Right atrium auricular region (tissue), 2 donors: ENCODE results near the gene KDM4B. TPM values are rescaled to one million over a fixed set of nuclear protein-coding genes. Genes with fewer than 3 reads are reported as not detected.
A peak's percentile ranks its signal among the peaks of the same experiment; 100 is the strongest.
"Not testable (repeated sequence)": the region's sequence is repeated elsewhere in the genome, so short reads cannot be mapped to it uniquely, and the experiment has no call there.

Source experiments
- DNase-seq: peaks from one replicate; pipeline ENCODE4 v3.0.0-alpha.2; 2019; ENCODE audit warnings: low spot score
- H3K27ac ChIP-seq, 2 donors: fragments of 200-600 bp; sonication (generic); 1 replicate in 1 of 2; 2 replicates in 1 of 2; pipeline ENCODE4 v1.5.1; 2016 to 2019
- H3K27me3 ChIP-seq, 2 donors: fragments of 200-600 bp; sonication (generic); one replicate each; pipeline versions ENCODE4 v1.5.1 to v1.6.0; 2017 to 2019
- H3K36me3 ChIP-seq: fragments of 200-600 bp; sonication (generic); one replicate; pipeline ENCODE4 v1.5.1; 2016
- H3K4me1 ChIP-seq, 2 donors: fragments of 200-600 bp; sonication (generic); one replicate each; pipeline versions ENCODE4 v1.5.1 to v1.6.0; 2017 to 2019
- H3K4me3 ChIP-seq, 2 donors: fragments of 200-600 bp; sonication (generic); 1 replicate in 1 of 2; 2 replicates in 1 of 2; pipeline ENCODE4 v1.5.1; 2017 to 2019; ENCODE audit warnings: mild to moderate bottlenecking in 1 of 2, moderate library complexity in 1 of 2
- H3K9me3 ChIP-seq, 2 donors: fragments of 200-600 bp; sonication (generic); one replicate each; pipeline ENCODE4 v1.5.1; 2019
- total RNA-seq, 2 donors: library from RNA; depleted of rRNA; stranded (reverse); fragments of >200 nt; gene quantifications; one replicate each; pipeline ENCODE4 v1.1.0, GENCODE V29; 2016
- TF ChIP-seq, protein P1 (sequence below), 2 donors: fragments of 200-600 bp; sonication (generic); IDR thresholded peaks; one replicate each; pipeline ENCODE4 v1.5.1; 2019; ENCODE audit warnings: antibody characterized with exemption in 2 of 2

The KDM4B gene
- total RNA-seq, 2 donors from 2014 or later = 17.6 to 26.0 TPM

DNA sequence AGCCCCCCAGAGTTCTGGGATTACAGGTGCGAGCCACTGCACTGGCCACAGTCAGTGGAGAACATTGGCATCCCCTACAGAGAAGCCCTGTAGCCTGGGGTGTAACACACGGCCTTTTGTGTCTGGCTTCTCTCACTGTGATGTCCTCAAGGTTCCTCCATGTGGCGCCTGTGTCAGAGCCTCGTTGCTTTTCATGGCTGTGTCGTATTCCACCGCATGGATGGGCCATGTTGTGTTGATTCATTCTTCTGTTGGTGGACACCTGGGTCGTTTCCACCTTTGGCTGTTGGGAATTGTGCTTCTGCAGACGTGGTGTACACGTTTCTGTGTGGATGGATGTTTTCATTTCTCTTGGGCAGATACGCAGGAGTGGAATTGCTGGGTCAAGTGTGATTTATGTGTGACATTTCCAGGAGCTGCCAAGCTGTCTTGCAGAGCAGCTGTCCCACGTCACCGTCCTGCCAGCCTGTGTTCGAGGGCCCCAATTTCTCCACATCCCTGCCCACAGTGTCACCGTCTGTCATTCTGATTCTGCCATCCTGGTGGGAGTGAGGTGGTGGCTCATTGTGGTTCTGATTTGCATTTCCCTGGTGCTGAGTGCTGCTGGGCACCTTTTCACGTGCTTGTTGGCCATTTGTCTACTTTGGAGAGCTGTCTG, 59.4 kb downstream of the KDM4B start:
- peaks cover 0 to 53% of the 10 kb centered on the region in 2 donors for H3K4me1 ChIP-seq
- no peak overlapping the region for H3K4me3 ChIP-seq
- no peaks in the 10 kb centered on the region for H3K9me3 ChIP-seq
- H3K27me3 ChIP-seq = no peaks in the 10 kb centered on the region
- no peak overlapping the region for H3K27ac ChIP-seq
- DNase-seq = no peak
- TF ChIP-seq, protein P1, sequence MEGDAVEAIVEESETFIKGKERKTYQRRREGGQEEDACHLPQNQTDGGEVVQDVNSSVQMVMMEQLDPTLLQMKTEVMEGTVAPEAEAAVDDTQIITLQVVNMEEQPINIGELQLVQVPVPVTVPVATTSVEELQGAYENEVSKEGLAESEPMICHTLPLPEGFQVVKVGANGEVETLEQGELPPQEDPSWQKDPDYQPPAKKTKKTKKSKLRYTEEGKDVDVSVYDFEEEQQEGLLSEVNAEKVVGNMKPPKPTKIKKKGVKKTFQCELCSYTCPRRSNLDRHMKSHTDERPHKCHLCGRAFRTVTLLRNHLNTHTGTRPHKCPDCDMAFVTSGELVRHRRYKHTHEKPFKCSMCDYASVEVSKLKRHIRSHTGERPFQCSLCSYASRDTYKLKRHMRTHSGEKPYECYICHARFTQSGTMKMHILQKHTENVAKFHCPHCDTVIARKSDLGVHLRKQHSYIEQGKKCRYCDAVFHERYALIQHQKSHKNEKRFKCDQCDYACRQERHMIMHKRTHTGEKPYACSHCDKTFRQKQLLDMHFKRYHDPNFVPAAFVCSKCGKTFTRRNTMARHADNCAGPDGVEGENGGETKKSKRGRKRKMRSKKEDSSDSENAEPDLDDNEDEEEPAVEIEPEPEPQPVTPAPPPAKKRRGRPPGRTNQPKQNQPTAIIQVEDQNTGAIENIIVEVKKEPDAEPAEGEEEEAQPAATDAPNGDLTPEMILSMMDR (IDR thresholded peaks at IDR 0.05) = no peak
- peaks cover 7% of the 10 kb centered on the region for H3K36me3 ChIP-seq

DNA sequence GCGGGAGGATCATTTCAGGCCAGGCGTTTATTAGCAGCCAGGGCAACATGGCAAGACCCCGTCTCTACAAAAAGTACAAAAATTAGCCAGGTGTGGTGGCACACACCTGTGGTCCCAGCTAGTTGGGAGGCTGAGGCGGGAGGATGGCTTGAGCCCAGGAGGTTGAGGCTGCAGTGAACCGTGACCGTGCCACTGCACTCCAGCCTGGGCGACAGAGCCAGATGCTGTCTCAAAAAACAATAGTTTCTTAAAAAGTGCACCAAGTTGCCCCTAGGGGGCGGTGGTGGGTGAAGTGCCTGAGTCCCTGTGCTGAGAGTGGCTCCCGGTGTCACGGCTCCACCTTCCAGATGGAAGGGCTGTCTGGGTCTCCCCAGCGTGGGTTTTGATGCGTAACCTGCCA, 60.7 kb downstream of the KDM4B start:
- not testable (repeated sequence) for H3K4me3 ChIP-seq, DNase-seq, H3K27ac ChIP-seq, H3K27me3 ChIP-seq, H3K9me3 ChIP-seq
- Histone ChIP-seq H3K4me1 (peaks cover 0 to 45% of the 10 kb centered on the region in 2 donors), H3K36me3 (peaks cover 19% of the 10 kb centered on the region)
- TF ChIP-seq, protein P1 (IDR thresholded peaks at IDR 0.05) = peak; percentile 42 to 70

DNA sequence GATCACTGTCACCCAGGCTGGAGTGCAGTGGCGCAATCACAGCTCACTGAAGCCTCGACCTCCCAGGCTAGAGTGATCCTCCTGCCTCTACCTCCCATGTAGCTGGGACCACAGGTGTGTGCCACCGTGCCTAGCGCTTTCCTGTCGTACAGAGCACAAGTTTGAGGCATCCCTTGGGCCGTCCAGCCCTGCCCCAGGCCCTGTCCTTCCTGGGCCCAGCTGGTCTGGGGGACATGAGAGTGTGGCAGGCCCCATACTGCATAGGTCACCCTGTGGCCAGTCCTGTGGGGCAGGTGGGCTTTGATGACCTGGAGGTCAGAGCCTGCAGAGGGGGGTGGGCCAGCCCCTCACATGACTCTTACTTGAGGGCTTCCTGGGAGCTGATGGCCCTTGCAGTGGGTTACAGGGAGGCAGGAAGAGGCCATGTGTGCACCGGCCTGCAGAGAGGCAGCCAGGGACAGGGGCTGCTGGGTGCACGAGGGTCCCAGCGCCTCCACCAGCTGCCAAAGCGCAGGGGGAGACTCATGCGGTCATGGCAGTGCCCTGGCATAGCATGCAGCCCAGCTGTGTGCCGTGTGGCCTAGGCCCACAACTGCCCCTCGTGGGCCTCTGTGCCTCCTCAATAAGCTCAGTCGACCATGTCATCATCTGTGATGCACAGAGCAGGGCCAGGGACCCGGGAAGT, 61.4 kb downstream of the KDM4B start:
- H3K27me3 ChIP-seq = no peaks in the 10 kb centered on the region
- peak overlapping the region in 1 of 2 donors; percentile 41 for H3K27ac ChIP-seq
- TF ChIP-seq, protein P1 (IDR thresholded peaks at IDR 0.05) = no peak
- peaks cover 22% of the 10 kb centered on the region for H3K36me3 ChIP-seq
- H3K4me3 ChIP-seq = no peak overlapping the region
- no peak for DNase-seq
- no peaks in the 10 kb centered on the region for H3K9me3 ChIP-seq
- H3K4me1 ChIP-seq = peaks cover 0 to 48% of the 10 kb centered on the region in 2 donors

DNA sequence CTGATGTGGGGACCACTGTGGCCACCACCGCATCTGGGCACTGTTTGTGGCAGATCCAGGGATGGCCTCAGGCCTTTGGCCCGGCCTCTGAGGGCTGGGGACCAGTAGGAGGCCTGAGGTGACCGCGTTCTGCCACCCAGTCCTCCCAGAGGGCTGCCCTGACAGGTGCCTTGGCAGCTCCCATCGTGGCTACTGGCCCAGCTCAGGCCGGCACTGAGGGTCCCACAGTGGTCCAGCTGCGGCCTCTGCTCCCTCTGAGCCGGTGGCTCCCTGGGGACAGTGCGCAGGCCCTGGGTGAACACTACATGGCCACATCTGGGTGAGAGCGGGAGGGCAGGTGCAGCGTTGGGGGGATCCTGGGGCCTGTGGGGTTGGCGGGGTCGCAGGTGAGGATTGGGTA, 61.9 kb downstream of the KDM4B start:
- H3K36me3 ChIP-seq = peaks cover 22% of the 10 kb centered on the region
- H3K4me1 ChIP-seq = peaks cover 0 to 54% of the 10 kb centered on the region in 2 donors
- TF ChIP-seq, protein P1 (IDR thresholded peaks at IDR 0.05) = no peak

DNA sequence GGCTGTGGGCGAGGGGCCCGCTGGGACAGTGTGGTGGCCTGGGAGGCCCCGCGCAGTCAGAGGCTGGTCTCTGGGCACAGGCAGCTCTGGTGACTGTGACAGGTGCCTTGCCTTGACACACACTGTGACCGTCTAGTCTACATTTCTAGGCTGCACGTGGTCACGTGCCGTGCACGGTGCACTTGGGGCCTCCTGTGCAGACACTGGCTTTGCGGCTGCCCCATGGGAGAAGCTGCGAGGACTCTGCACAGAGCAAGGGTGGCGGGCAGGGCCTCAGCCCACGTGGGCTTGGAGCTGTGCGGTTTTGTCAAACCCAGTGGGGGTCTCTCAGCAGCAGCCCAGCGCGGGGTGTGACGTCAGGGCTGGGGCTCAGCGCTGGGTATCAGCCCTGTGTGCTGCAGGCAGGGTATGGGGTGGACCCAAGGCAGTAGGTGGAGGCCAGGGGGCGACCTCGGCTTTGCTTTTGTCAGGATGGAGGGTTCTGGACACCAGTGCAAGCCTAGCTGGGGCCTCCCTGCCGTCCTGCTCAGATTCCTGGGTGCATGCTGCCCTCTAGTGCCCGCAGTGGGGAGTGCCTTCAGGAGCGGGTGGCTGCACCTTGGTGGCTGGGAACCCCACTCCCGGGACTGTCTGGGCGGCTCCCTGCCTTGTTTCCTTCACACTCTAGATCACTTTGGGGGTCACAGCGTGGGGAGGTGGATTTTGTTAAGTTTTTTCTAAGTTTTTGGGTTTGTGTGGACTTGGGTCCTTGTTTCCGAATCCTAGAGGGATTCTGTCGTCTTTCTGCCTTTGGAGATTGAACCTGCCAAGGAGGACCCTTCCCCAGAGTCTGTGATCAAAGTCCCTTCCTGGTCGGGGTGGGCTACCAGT, 62.6 kb downstream of the KDM4B start:
- peak; percentile 86 for DNase-seq
- TF ChIP-seq, protein P1 (IDR thresholded peaks at IDR 0.05) = peak; percentile 86 to 95
- Histone ChIP-seq H3K27me3 (no peaks in the 10 kb centered on the region), H3K36me3 (peaks cover 22% of the 10 kb centered on the region), H3K4me3 (no peak overlapping the region), H3K27ac (peak overlapping the region in 1 of 2 donors; percentile 77), H3K9me3 (no peaks in the 10 kb centered on the region), H3K4me1 (peaks cover 0 to 56% of the 10 kb centered on the region in 2 donors)

More for the DNA sequence above, 61.9 kb downstream of the KDM4B start:
- H3K27me3 ChIP-seq = no peaks in the 10 kb centered on the region
- H3K9me3 ChIP-seq = no peaks in the 10 kb centered on the region
- no peak overlapping the region for H3K4me3 ChIP-seq
- DNase-seq = no peak
- H3K27ac ChIP-seq = peak overlapping the region in 1 of 2 donors; percentile 41
